ENCODE measurements around the gene SNX1. TPM values are rescaled to one million over a fixed set of nuclear protein-coding genes. Genes with fewer than 3 reads are reported as not detected.

The SNX1 gene
- total and polyA plus RNA-seq, 2 of the 13 experiments (the other 11 are each of a cell fraction or from before 2014, with no cell fraction given), result 29.3 to 60.1 TPM

GRCh38 chr15:64146885-64147681 lies 51.3 kb downstream of the SNX1 start (continued):
- TF ChIP-seq, protein P1, sequence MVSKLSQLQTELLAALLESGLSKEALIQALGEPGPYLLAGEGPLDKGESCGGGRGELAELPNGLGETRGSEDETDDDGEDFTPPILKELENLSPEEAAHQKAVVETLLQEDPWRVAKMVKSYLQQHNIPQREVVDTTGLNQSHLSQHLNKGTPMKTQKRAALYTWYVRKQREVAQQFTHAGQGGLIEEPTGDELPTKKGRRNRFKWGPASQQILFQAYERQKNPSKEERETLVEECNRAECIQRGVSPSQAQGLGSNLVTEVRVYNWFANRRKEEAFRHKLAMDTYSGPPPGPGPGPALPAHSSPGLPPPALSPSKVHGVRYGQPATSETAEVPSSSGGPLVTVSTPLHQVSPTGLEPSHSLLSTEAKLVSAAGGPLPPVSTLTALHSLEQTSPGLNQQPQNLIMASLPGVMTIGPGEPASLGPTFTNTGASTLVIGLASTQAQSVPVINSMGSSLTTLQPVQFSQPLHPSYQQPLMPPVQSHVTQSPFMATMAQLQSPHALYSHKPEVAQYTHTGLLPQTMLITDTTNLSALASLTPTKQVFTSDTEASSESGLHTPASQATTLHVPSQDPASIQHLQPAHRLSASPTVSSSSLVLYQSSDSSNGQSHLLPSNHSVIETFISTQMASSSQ (IDR thresholded peaks at IDR 0.05; ENCODE audit: low read depth), result no peak
- TF ChIP-seq, protein P1 (CRISPR knock-in tag; IDR thresholded peaks at IDR 0.05; ENCODE audit: borderline replicate concordance), result peak; percentile 72; the same call in 1 of the 2 replicates
- no peak for TF ChIP-seq ZNF850 (CRISPR knock-in tag; conservative IDR thresholded peaks at IDR 0.05)
- no peak; the same call in 1 of the 2 replicates for TF ChIP-seq ATF7-NPFF (CRISPR knock-in tag; IDR thresholded peaks at IDR 0.05; ENCODE audit: low read depth)
- TF ChIP-seq KDM5A (IDR thresholded peaks at IDR 0.05; ENCODE audit: borderline replicate concordance, low read length), result no peak
- TF ChIP-seq ELF3 (CRISPR knock-in tag; IDR thresholded peaks at IDR 0.05), result no peak
- TF ChIP-seq KMT2B (CRISPR knock-in tag; IDR thresholded peaks at IDR 0.05), result no peak
- TF ChIP-seq, protein P2, sequence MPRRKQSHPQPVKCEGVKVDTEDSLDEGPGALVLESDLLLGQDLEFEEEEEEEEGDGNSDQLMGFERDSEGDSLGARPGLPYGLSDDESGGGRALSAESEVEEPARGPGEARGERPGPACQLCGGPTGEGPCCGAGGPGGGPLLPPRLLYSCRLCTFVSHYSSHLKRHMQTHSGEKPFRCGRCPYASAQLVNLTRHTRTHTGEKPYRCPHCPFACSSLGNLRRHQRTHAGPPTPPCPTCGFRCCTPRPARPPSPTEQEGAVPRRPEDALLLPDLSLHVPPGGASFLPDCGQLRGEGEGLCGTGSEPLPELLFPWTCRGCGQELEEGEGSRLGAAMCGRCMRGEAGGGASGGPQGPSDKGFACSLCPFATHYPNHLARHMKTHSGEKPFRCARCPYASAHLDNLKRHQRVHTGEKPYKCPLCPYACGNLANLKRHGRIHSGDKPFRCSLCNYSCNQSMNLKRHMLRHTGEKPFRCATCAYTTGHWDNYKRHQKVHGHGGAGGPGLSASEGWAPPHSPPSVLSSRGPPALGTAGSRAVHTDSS (CRISPR knock-in tag; conservative IDR thresholded peaks at IDR 0.05), result no peak
- TF ChIP-seq SALL1 (CRISPR knock-in tag; IDR thresholded peaks at IDR 0.05), result peak; percentile 72
- TF ChIP-seq HCFC1 (IDR thresholded peaks at IDR 0.05; ENCODE audit: low read depth, low read length), result no peak
- no peak for TF ChIP-seq SRY (CRISPR knock-in tag; IDR thresholded peaks at IDR 0.05)
- peak; percentile 48; the same call in 1 of the 2 replicates for TF ChIP-seq THAP11 (CRISPR knock-in tag; IDR thresholded peaks at IDR 0.05)
- TF ChIP-seq ZNF7 (CRISPR knock-in tag; IDR thresholded peaks at IDR 0.05), result no peak
- no peak for TF ChIP-seq ZSCAN22 (CRISPR knock-in tag; IDR thresholded peaks at IDR 0.05)
- no peak for TF ChIP-seq LRRFIP1 (CRISPR knock-in tag; conservative IDR thresholded peaks at IDR 0.05)
- TF ChIP-seq ZNF18 (CRISPR knock-in tag; IDR thresholded peaks at IDR 0.05; ENCODE audit: insufficient replicate concordance), result no peak
- TF ChIP-seq ZNF350 (CRISPR knock-in tag; IDR thresholded peaks at IDR 0.05; ENCODE audit: borderline replicate concordance, low read depth), result no peak; the same call in 1 of the 2 replicates
- no peak for TF ChIP-seq HINFP (CRISPR knock-in tag; IDR thresholded peaks at IDR 0.05; ENCODE audit: low read depth)

All from HepG2 (cell line).